GM19023 (cell line): ENCODE measurements around the gene ABCC8.

Experiments used
- ATAC-seq: cut with Tn5 transposase; IDR thresholded peaks from one replicate; pipeline ENCODE4 v1.9.1; 2021; ENCODE audit warnings: mild to moderate bottlenecking, moderate library complexity; ENCODE audit not compliant: unreplicated experiment

Gene ABCC8

GRCh38 chr11:17476317-17477083, at the start of gene ABCC8:
Gene ABCC8, minus strand, starts transcription at chr11:17476845. Its CDS starts 69 bp downstream, at chr11:17476776.
- ATAC-seq, result no peak

- no peak for ATAC-seq
Measured at GRCh38 chr11:17526326-17526725, 49.7 kb upstream of the ABCC8 start.

GRCh38 chr11:17525570-17525969, 48.9 kb upstream of the ABCC8 start:
- ATAC-seq, result no peak

- ATAC-seq, result no peak
Measured at GRCh38 chr11:17524221-17524620, 47.6 kb upstream of the ABCC8 start.

GRCh38 chr11:17522655-17523054, 46.0 kb upstream of the ABCC8 start:
- ATAC-seq, result no peak

- ATAC-seq, result no peak
Measured at GRCh38 chr11:17521106-17521900, 44.7 kb upstream of the ABCC8 start.

- no peak for ATAC-seq
Measured at GRCh38 chr11:17519061-17519885, 42.6 kb upstream of the ABCC8 start.

- ATAC-seq, result no peak
Measured at GRCh38 chr11:17518366-17518765, 41.7 kb upstream of the ABCC8 start.

GRCh38 chr11:17517186-17517585, 40.5 kb upstream of the ABCC8 start:
- no peak for ATAC-seq

- no peak for ATAC-seq
Measured at GRCh38 chr11:17516551-17517150, 40.0 kb upstream of the ABCC8 start.

- ATAC-seq, result no peak
Measured at GRCh38 chr11:17515443-17516176, 39.0 kb upstream of the ABCC8 start.

GRCh38 chr11:17514476-17514875, 37.8 kb upstream of the ABCC8 start:
- no peak for ATAC-seq

- ATAC-seq, result no peak
Measured at GRCh38 chr11:17513853-17514252, 37.2 kb upstream of the ABCC8 start.

- no peak for ATAC-seq
Measured at GRCh38 chr11:17512101-17512500, 35.5 kb upstream of the ABCC8 start.

- ATAC-seq, result no peak
Measured at GRCh38 chr11:17511571-17511970, 34.9 kb upstream of the ABCC8 start.

GRCh38 chr11:17510507-17511206, 34.0 kb upstream of the ABCC8 start:
- no peak for ATAC-seq

GRCh38 chr11:17508791-17509190, 32.1 kb upstream of the ABCC8 start:
- ATAC-seq, result no peak

- ATAC-seq, result no peak
Measured at GRCh38 chr11:17508306-17508705, 31.7 kb upstream of the ABCC8 start.

GRCh38 chr11:17507773-17508172, 31.1 kb upstream of the ABCC8 start:
- no peak for ATAC-seq

GRCh38 chr11:17506942-17507341, 30.3 kb upstream of the ABCC8 start:
- ATAC-seq, result peak; percentile 75
